IMR-90 (cell line): ENCODE data around the gene MT1E. TPM values are rescaled to one million over a fixed set of nuclear protein-coding genes. Genes with fewer than 3 reads are reported as not detected.

Source experiments
- ATAC-seq: fragments of 200-7000 bp; cut with Tn5 transposase; 2 replicates; pipeline ENCODE4 v1.9.1; 2020; ENCODE audit warnings: low read depth, mild to moderate bottlenecking, moderate library complexity
- BruUV-seq: library from RNA; stranded (reverse); fragments of 400-500 nt; replicated peaks from 2 replicates; lab custom pipeline; 2021; lab: Mats Ljungman, UMichigan
- CTCF ChIA-PET: fragments of 300-600 bp; formaldehyde crosslinking; extraction: SDS; loops from one replicate; lab custom pipeline; 2021; ENCODE audit warnings: antibody characterized with exemption; lab: Yijun Ruan, JAX
- POLR2A ChIA-PET: fragments of 300-600 bp; sonication (Branson Sonifier 250); formaldehyde crosslinking; loops from one replicate; lab custom pipeline; 2022; ENCODE audit warnings: antibody characterized with exemption; ENCODE audit not compliant: unreplicated experiment; lab: Charles Lee
- DNase-seq: peaks from one replicate; pipeline ENCODE4 v3.0.0; 2013
- H2AFZ ChIP-seq: replicated peaks from 2 replicates; pipeline ENCODE3; 2013; ENCODE audit warnings: low read length, mild to moderate bottlenecking; ENCODE audit not compliant: poor library complexity
- H2AK5ac ChIP-seq: 2 replicates; pipeline ENCODE4 v1.6.1; 2013; ENCODE audit warnings: low read depth, low read length, inconsistent platforms
- H2AK9ac ChIP-seq: replicated peaks from 2 replicates; pipeline ENCODE3; 2013; ENCODE audit warnings: mild to moderate bottlenecking, low read depth, low read length, moderate library complexity; ENCODE audit not compliant: poor library complexity
- H2BK120ac ChIP-seq: 2 replicates; pipeline ENCODE4 v1.6.1; 2013; ENCODE audit warnings: low read depth, low read length, inconsistent platforms
- H2BK15ac ChIP-seq: 3 replicates; pipeline ENCODE4 v1.6.1; 2013; ENCODE audit warnings: low read depth, low read length, inconsistent platforms
- H2BK20ac ChIP-seq: 2 replicates; pipeline ENCODE4 v1.6.1; 2013; ENCODE audit warnings: low read depth, mild to moderate bottlenecking, inconsistent platforms, low read length, moderate library complexity
- H2BK5ac ChIP-seq: 2 replicates; pipeline ENCODE4 v1.6.1; 2013; ENCODE audit warnings: mild to moderate bottlenecking, low read depth, low read length, inconsistent platforms; ENCODE audit not compliant: poor library complexity, severe bottlenecking
- H3K14ac ChIP-seq: replicated peaks from 2 replicates; pipeline ENCODE4 v1.6.1; 2013; ENCODE audit warnings: low read depth, low read length, inconsistent platforms
- H3K18ac ChIP-seq: 2 replicates; pipeline ENCODE4 v1.6.1; 2013; ENCODE audit warnings: low read depth, low read length, control low read depth
- H3K23ac ChIP-seq: 2 replicates; pipeline ENCODE4 v1.6.1; 2013; ENCODE audit warnings: low read depth, low read length, inconsistent platforms
- H3K27ac ChIP-seq: 2 replicates; pipeline ENCODE4 v1.5.1; 2013; ENCODE audit warnings: mild to moderate bottlenecking, control low read depth, low read length; ENCODE audit not compliant: insufficient read depth
- H3K27me3 ChIP-seq: 2 replicates; pipeline ENCODE4 v1.6.1; 2013; ENCODE audit warnings: low read length; ENCODE audit not compliant: control insufficient read depth, insufficient read depth
- H3K36me3 ChIP-seq: 2 replicates; pipeline ENCODE4 v1.6.1; 2013; ENCODE audit warnings: low read length, mixed read lengths; ENCODE audit not compliant: control insufficient read depth, insufficient read depth
- H3K4ac ChIP-seq: 2 replicates; pipeline ENCODE4 v1.6.1; 2013; ENCODE audit warnings: low read depth, low read length, inconsistent platforms
- H3K4me1 ChIP-seq: 2 replicates; pipeline ENCODE4 v1.6.1; 2013; ENCODE audit warnings: low read length, mixed read lengths; ENCODE audit not compliant: control insufficient read depth, insufficient read depth
- H3K4me2 ChIP-seq: 2 replicates; pipeline ENCODE4 v1.6.1; 2013; ENCODE audit warnings: low read depth, mild to moderate bottlenecking, control low read depth, low read length, moderate library complexity
- H3K4me3 ChIP-seq: 2 replicates; pipeline ENCODE4 v1.5.1; 2013; ENCODE audit warnings: low read depth, mild to moderate bottlenecking, control low read depth, low read length, moderate library complexity; ENCODE audit not compliant: insufficient read depth
- H3K56ac ChIP-seq: 2 replicates; pipeline ENCODE4 v1.6.1; 2013; ENCODE audit warnings: low read length, inconsistent platforms; ENCODE audit not compliant: insufficient read depth; ENCODE audit errors: extremely low read depth
- H3K79me1 ChIP-seq, 2 experiments: 2 replicates each; pipeline ENCODE4 v1.6.1; 2013; ENCODE audit warnings: low read length in 2 of 2, inconsistent platforms in 1 of 2, low read depth in 1 of 2
- H3K9ac ChIP-seq: 2 replicates; pipeline ENCODE4 v1.6.1; 2013; ENCODE audit warnings: low read depth, low read length, control low read depth
- H3K9me1 ChIP-seq: 2 replicates; pipeline ENCODE4 v1.6.1; 2013; ENCODE audit warnings: low read length, inconsistent platforms; ENCODE audit not compliant: insufficient read depth
- H3K9me3 ChIP-seq: 2 replicates; pipeline ENCODE4 v1.6.1; 2013; ENCODE audit warnings: low read length; ENCODE audit not compliant: control insufficient read depth, insufficient read depth
- H4K20me1 ChIP-seq: 2 replicates; pipeline ENCODE4 v1.6.1; 2013; ENCODE audit warnings: low read length, inconsistent platforms; ENCODE audit not compliant: insufficient read depth
- H4K5ac ChIP-seq: 2 replicates; pipeline ENCODE4 v1.6.1; 2013; ENCODE audit warnings: mild to moderate bottlenecking, low read depth, low read length, control low read depth
- H4K8ac ChIP-seq, 2 experiments: 2 replicates each; pipeline ENCODE4 v1.6.1; 2013; ENCODE audit warnings: low read depth in 2 of 2, low read length in 2 of 2, control low read depth in 1 of 2, inconsistent platforms in 1 of 2
- H4K91ac ChIP-seq: 2 replicates; pipeline ENCODE4 v1.6.1; 2013; ENCODE audit warnings: low read depth, low read length, inconsistent platforms; ENCODE audit not compliant: insufficient read depth
- BHLHE40 ChIP-seq: fragments of 150-350 bp; IDR thresholded peaks from 2 replicates; pipeline ENCODE4 v1.6.1; 2016; ENCODE audit warnings: mild to moderate bottlenecking, low read depth, low read length
- CEBPB ChIP-seq: IDR thresholded peaks from 2 replicates; pipeline ENCODE4 v1.6.1; 2012; ENCODE audit warnings: low read depth, low read length, improper control_type of control experiment
- CHD1 ChIP-seq: IDR thresholded peaks from 2 replicates; pipeline ENCODE4 v1.6.1; 2012; ENCODE audit warnings: low read depth, low read length, improper control_type of control experiment
- FOS ChIP-seq: fragments of 150-350 bp; IDR thresholded peaks from 2 replicates; pipeline ENCODE4 v1.6.1; 2016; ENCODE audit warnings: low read depth, low read length
- MAZ ChIP-seq: IDR thresholded peaks from 2 replicates; pipeline ENCODE4 v1.6.1; 2012; ENCODE audit warnings: low read depth, mild to moderate bottlenecking, low read length, improper control_type of control experiment, moderate library complexity, borderline replicate concordance
- MXI1 ChIP-seq: IDR thresholded peaks from 2 replicates; pipeline ENCODE4 v1.6.1; 2012; ENCODE audit warnings: low read depth, mild to moderate bottlenecking, low read length, moderate library complexity, borderline replicate concordance
- POLR2A ChIP-seq: IDR thresholded peaks from 2 replicates; pipeline ENCODE4 v1.6.1; 2012; ENCODE audit warnings: mild to moderate bottlenecking, low read depth, low read length
- RFX5 ChIP-seq: IDR thresholded peaks from 2 replicates; pipeline ENCODE4 v1.8.0; 2012; ENCODE audit warnings: low read depth, mild to moderate bottlenecking, low read length, moderate library complexity
- USF2 ChIP-seq: fragments of 150-350 bp; IDR thresholded peaks from 2 replicates; pipeline ENCODE4 v1.6.1; 2017; ENCODE audit warnings: mild to moderate bottlenecking, antibody characterized with exemption, low read length, low read depth
- WGBS, 2 experiments: methylation state at CpG; one replicate each; pipeline versions ENCODE4 v1.1.5 to v1.1.7; 2013; ENCODE audit warnings: missing lambda C conversion rate in 2 of 2; ENCODE audit not compliant: insufficient read length in 1 of 2; ENCODE audit errors: extremely low coverage in 2 of 2; 5-methylcytosine and 5-hydroxymethylcytosine counted together
- dilution Hi-C: fragments of 300-500 bp; cut with HindIII; formaldehyde crosslinking; loops from one replicate; pipeline ENCODE4 v1.14.3; 2018; ENCODE audit warnings: low sequenced_read_pairs; ENCODE audit not compliant: unreplicated experiment
- in situ Hi-C: fragments of 300-500 bp; cut with MboI; formaldehyde crosslinking; loops from 3 replicates; pipeline ENCODE4 v1.14.3; 2019; ENCODE audit warnings: low sequenced_read_pairs, inconsistent platforms, mixed read lengths
- intact Hi-C: fragments of 100-400 bp; cut with micrococcal nuclease; formaldehyde crosslinking; loops from 2 replicates; pipeline ENCODE4 v1.10.0; 2022
- polyA plus RNA-seq, 3 experiments: library from polyadenylated mRNA; depleted of rRNA; stranded (reverse); fragments of >200 nt; gene quantifications; 2 replicates each; pipeline ENCODE4 v1.2.3, GENCODE V29; 2012; ENCODE audit warnings: low replicate concordance in 1 of 3
- total RNA-seq: library from RNA; depleted of rRNA; stranded (reverse); fragments of >200 nt; gene quantifications from 2 replicates; pipeline ENCODE4 v1.2.3, GENCODE V29; 2012

The MT1E gene
- total and polyA plus RNA-seq, 2 of the 4 experiments (the other 2 are of a cell fraction): 137 to 821 TPM

GRCh38 chr16:56625943-56626654 is 518 bp downstream of the MT1E start (continued):
- TF ChIP-seq CHD1: no peak
- TF ChIP-seq CEBPB: no peak
- no peak for TF ChIP-seq RFX5

- no CpG with 5 or more reads among the region's 7 CpGs for WGBS, 2 experiments
- DNase-seq: no peak
These were observed 1.1 kb downstream of the MT1E start for GRCh38 chr16:56626685-56627084.

More at GRCh38 chr16:56626685-56627084, 1.1 kb downstream of the MT1E start:
- dilution Hi-C loops: no loop called here
- H3K9me3 ChIP-seq: no peaks in the 10 kb centered on the region
- H2BK5ac ChIP-seq: peak overlapping the region; percentile 92
- H3K56ac ChIP-seq: peak overlapping the region; percentile 60; the same call in 1 of the 2 replicates
- peak overlapping the region; percentile 48 for H3K4me2 ChIP-seq
- H3K4ac ChIP-seq: peak overlapping the region; percentile 95
- no peak overlapping the region for H2AK9ac ChIP-seq
- peak overlapping the region; percentile 96 for H3K14ac ChIP-seq
- H4K91ac ChIP-seq: peak overlapping the region; percentile 96
- intact Hi-C loops: loop anchor here (2.0 to 5.0 kb wide), 2 partner anchors 18 to 56 kb away; partner anchors contain the start of genes MT1X and MT2A
- H3K27ac ChIP-seq: peak overlapping the region; percentile 85
- H3K23ac ChIP-seq: peak overlapping the region; percentile 74
- H3K79me1 ChIP-seq: peaks cover 3 to 13% of the 10 kb centered on the region in 2 experiments; a peak in 3 of 4 replicates
- H3K36me3 ChIP-seq: no peaks in the 10 kb centered on the region
- no peak overlapping the region for H2AFZ ChIP-seq
- no peaks in the 10 kb centered on the region for H4K20me1 ChIP-seq
- H4K5ac ChIP-seq: peak overlapping the region; percentile 4; the same call in 1 of the 2 replicates
- peak overlapping the region; percentile 51 to 89 for H4K8ac ChIP-seq
- no peak overlapping the region for H3K4me3 ChIP-seq
- BruUV-seq: no TSS peak
- ChIA-PET POLR2A (interaction anchor here (0.6 to 3.8 kb wide), 3 partner anchors 10 to 44 kb away, joined by 3 to 37 read pairs (median 3); partner anchors contain the start of gene MT2A), CTCF (no interaction called here)
- no peak overlapping the region; the same call in 1 of the 2 replicates for H2BK20ac ChIP-seq
- peak overlapping the region; percentile 63; the same call in 1 of the 3 replicates for H2BK15ac ChIP-seq
- TF ChIP-seq USF2 (no peak), FOS (no peak), MAZ (no peak), POLR2A (no peak), BHLHE40 (no peak), MXI1 (no peak)
- peak overlapping the region; percentile 82 for H2BK120ac ChIP-seq
- peaks cover 4% of the 10 kb centered on the region; the same call in 1 of the 2 replicates for H3K9me1 ChIP-seq
- peaks cover 17% of the 10 kb centered on the region for H3K4me1 ChIP-seq
- ATAC-seq: no peak
- peak overlapping the region; percentile 29; the same call in 1 of the 2 replicates for H3K18ac ChIP-seq
- in situ Hi-C loops: no loop called here
- peaks cover 7% of the 10 kb centered on the region for H3K27me3 ChIP-seq
- peak overlapping the region; percentile 90 for H2AK5ac ChIP-seq
- H3K9ac ChIP-seq: peak overlapping the region; percentile 81
